HEK293 (cell line): ENCODE measurements around the gene BCL2L1.

Source experiments
- CTCF ChIA-PET: fragments of 350-600 bp; formaldehyde crosslinking; extraction: SDS; loops from one replicate; lab custom pipeline; 2021; ENCODE audit warnings: antibody characterized with exemption; lab: Yijun Ruan, JAX
- POLR2A ChIA-PET: fragments of 300-600 bp; formaldehyde crosslinking; extraction: SDS; loops from one replicate; lab custom pipeline; 2020; ENCODE audit warnings: antibody characterized with exemption, inconsistent platforms; lab: Yijun Ruan, JAX
- H3K27ac ChIP-seq: fragments of 200-500 bp; sonication (Bioruptor generic); 2 replicates; pipeline ENCODE4 v1.5.1; 2014; ENCODE audit warnings: low read depth, low read length, control low read depth, inconsistent platforms; ENCODE audit errors: extremely low read depth
- H3K36me3 ChIP-seq, 2 experiments: fragments of 200-500 bp in 1 of 2; sonication (Bioruptor generic) in 1 of 2; 1 replicate in 1 of 2; 2 replicates in 1 of 2; pipeline ENCODE4 v1.5.1; 2014 to 2017; ENCODE audit warnings: inconsistent platforms in 2 of 2, low read length in 2 of 2; ENCODE audit not compliant: control insufficient read depth in 2 of 2, insufficient read depth in 1 of 2
- H3K4me1 ChIP-seq: fragments of 200-500 bp; sonication (Bioruptor generic); 2 replicates; pipeline ENCODE4 v1.5.1; 2014; ENCODE audit warnings: mild to moderate bottlenecking, low read length, inconsistent platforms; ENCODE audit not compliant: control insufficient read depth, insufficient read depth
- H3K4me3 ChIP-seq: 2 replicates; pipeline ENCODE4 v1.5.1; 2011; ENCODE audit warnings: low read depth, mild to moderate bottlenecking, control low read depth, low read length, moderate library complexity
- H3K9me3 ChIP-seq: fragments of 200-500 bp; sonication (Bioruptor generic); 2 replicates; pipeline ENCODE4 v1.5.1; 2014; ENCODE audit warnings: low read depth, low read length, inconsistent platforms; ENCODE audit not compliant: control insufficient read depth, insufficient read depth
- CTCF ChIP-seq: fragments of 450-650 bp; formaldehyde crosslinking; IDR thresholded peaks from 2 replicates; pipeline ENCODE4 v1.5.1; 2016; ENCODE audit warnings: missing biosample characterization, missing genetic modification characterization
- GLI2 ChIP-seq: fragments of 450-650 bp; formaldehyde crosslinking; IDR thresholded peaks from 2 replicates; pipeline ENCODE4; 2017; ENCODE audit warnings: missing biosample characterization, missing genetic modification characterization, low read depth, borderline replicate concordance
- GLIS1 ChIP-seq: fragments of 450-650 bp; formaldehyde crosslinking; IDR thresholded peaks from 2 replicates; pipeline ENCODE4 v1.5.1; 2016; ENCODE audit warnings: missing biosample characterization, missing genetic modification characterization
- GLIS2 ChIP-seq: fragments of 450-650 bp; formaldehyde crosslinking; IDR thresholded peaks from 2 replicates; pipeline ENCODE4 v1.5.1; 2016; ENCODE audit warnings: missing biosample characterization, missing genetic modification characterization
- KLF10 ChIP-seq: fragments of 450-650 bp; IDR thresholded peaks from 2 replicates; pipeline ENCODE4 v1.5.1; 2018; ENCODE audit warnings: missing biosample characterization, mild to moderate bottlenecking, missing genetic modification characterization
- MZF1 ChIP-seq: fragments of 450-650 bp; formaldehyde crosslinking; IDR thresholded peaks from 2 replicates; pipeline ENCODE4 v1.5.1; 2017; ENCODE audit warnings: missing biosample characterization, missing genetic modification characterization, borderline replicate concordance
- PRDM2 ChIP-seq: fragments of 450-650 bp; formaldehyde crosslinking; IDR thresholded peaks from 2 replicates; pipeline ENCODE4 v1.5.1; 2016; ENCODE audit warnings: missing biosample characterization, missing genetic modification characterization, borderline replicate concordance
- PRDM6 ChIP-seq: fragments of 450-650 bp; formaldehyde crosslinking; IDR thresholded peaks from 2 replicates; pipeline ENCODE4 v1.5.1; 2017; ENCODE audit warnings: missing biosample characterization, missing genetic modification characterization
- SCRT1 ChIP-seq: fragments of 450-650 bp; formaldehyde crosslinking; IDR thresholded peaks from 2 replicates; pipeline ENCODE4 v1.5.1; 2016; ENCODE audit warnings: missing biosample characterization, missing genetic modification characterization, borderline replicate concordance
- ZBTB26 ChIP-seq: fragments of 450-650 bp; formaldehyde crosslinking; optimal IDR thresholded peaks from 2 replicates; pipeline ENCODE3; 2016; ENCODE audit warnings: missing biosample characterization, mild to moderate bottlenecking, missing genetic modification characterization
- ZBTB44 ChIP-seq: fragments of 450-650 bp; IDR thresholded peaks from 2 replicates; pipeline ENCODE4 v1.5.1; 2018; ENCODE audit warnings: missing biosample characterization, mild to moderate bottlenecking, missing genetic modification characterization
- ZBTB7A ChIP-seq: fragments of 450-650 bp; formaldehyde crosslinking; IDR thresholded peaks from 2 replicates; pipeline ENCODE4 v1.5.1; 2016; ENCODE audit warnings: low read depth, missing biosample characterization, missing genetic modification characterization
- ZFHX2 ChIP-seq: fragments of 450-650 bp; formaldehyde crosslinking; conservative IDR thresholded peaks from 2 replicates; pipeline ENCODE4 v1.5.1; 2016; ENCODE audit warnings: missing biosample characterization, missing genetic modification characterization
- ZNF24 ChIP-seq: fragments of 450-650 bp; formaldehyde crosslinking; IDR thresholded peaks from 2 replicates; pipeline ENCODE4 v1.5.1; 2016; ENCODE audit warnings: missing biosample characterization, missing genetic modification characterization
- ZNF274 ChIP-seq, 2 experiments: fragments of 200-500 bp in 1 of 2; fragments of 450-650 bp in 1 of 2; sonication (Bioruptor generic) in 1 of 2; formaldehyde crosslinking in 1 of 2; IDR thresholded peaks; 2 replicates each; pipeline versions ENCODE4 v1.5.1 to v1.6.1; 2014 to 2016; ENCODE audit warnings: borderline replicate concordance in 1 of 2, inconsistent platforms in 1 of 2, low read length in 1 of 2, missing biosample characterization in 1 of 2, missing genetic modification characterization in 1 of 2
- ZNF311 ChIP-seq: fragments of 450-650 bp; formaldehyde crosslinking; IDR thresholded peaks from 2 replicates; pipeline ENCODE4 v1.5.1; 2017; ENCODE audit warnings: missing biosample characterization, missing genetic modification characterization, borderline replicate concordance
- ZNF362 ChIP-seq: fragments of 450-650 bp; formaldehyde crosslinking; IDR thresholded peaks from 2 replicates; pipeline ENCODE4 v1.5.1; 2016; ENCODE audit warnings: missing biosample characterization, missing genetic modification characterization
- ZNF510 ChIP-seq: fragments of 450-650 bp; formaldehyde crosslinking; IDR thresholded peaks from 2 replicates; pipeline ENCODE4 v1.5.1; 2018; ENCODE audit warnings: mild to moderate bottlenecking, missing genetic modification characterization, missing biosample characterization; ENCODE audit not compliant: insufficient replicate concordance
- ZNF560 ChIP-seq: fragments of 450-650 bp; formaldehyde crosslinking; IDR thresholded peaks from 2 replicates; pipeline ENCODE4 v1.5.1; 2017; ENCODE audit warnings: missing biosample characterization, missing genetic modification characterization, borderline replicate concordance
- ZNF561 ChIP-seq: fragments of 450-650 bp; IDR thresholded peaks from 2 replicates; pipeline ENCODE4 v1.5.1; 2018; ENCODE audit warnings: missing biosample characterization, missing genetic modification characterization, borderline replicate concordance
- ZNF600 ChIP-seq: fragments of 450-650 bp; formaldehyde crosslinking; IDR thresholded peaks from 2 replicates; pipeline ENCODE4 v1.5.1; 2016; ENCODE audit warnings: missing biosample characterization, missing genetic modification characterization
- ZNF610 ChIP-seq: fragments of 450-650 bp; formaldehyde crosslinking; IDR thresholded peaks from 2 replicates; pipeline ENCODE4 v1.5.1; 2016; ENCODE audit warnings: missing biosample characterization, missing genetic modification characterization, borderline replicate concordance

The BCL2L1 gene

GRCh38 chr20:31691646-31692275 lies 30.9 kb downstream of the BCL2L1 start:
- ChIA-PET POLR2A (interaction anchor here (1.1 to 1.3 kb wide), 4 partner anchors 13 to 31 kb away, joined by 3 to 5 read pairs (median 4); partner anchors contain the start of gene BCL2L1), CTCF (interaction anchor here (0.8 to 2.0 kb wide), 4 partner anchors 12 to 32 kb away, joined by 3 to 9 read pairs (median 6); no protein-coding TSS in a partner anchor)
- no peak overlapping the region for H3K4me3 ChIP-seq
- no peaks in the 10 kb centered on the region for H3K9me3 ChIP-seq
- no peaks in the 10 kb centered on the region; a peak in 1 of 3 replicates for H3K36me3 ChIP-seq
- peaks cover 17% of the 10 kb centered on the region for H3K4me1 ChIP-seq
- peak overlapping the region; percentile 59 for H3K27ac ChIP-seq
- TF ChIP-seq ZNF274 (IDR thresholded peaks at IDR 0.05; ENCODE audit: low read length) (no peak), ZNF274 (tag by site-specific recombination; IDR thresholded peaks at IDR 0.05; ENCODE audit: borderline replicate concordance) (no peak), MZF1 (tag by site-specific recombination) (no peak), ZBTB44 (tag by site-specific recombination) (0 out of 2 replicates have a peak, but pooled peaks have one; percentile 4), ZNF362 (tag by site-specific recombination) (no peak), ZNF24 (tag by site-specific recombination) (no peak), KLF10 (tag by site-specific recombination) (0 out of 2 replicates have a peak, but pooled peaks have one; percentile 27), PRDM6 (tag by site-specific recombination) (peak; percentile 75), ZNF610 (no peak), ZBTB26 (no peak), ZNF561 (tag by site-specific recombination) (no peak), ZNF311 (no peak), PRDM2 (no peak), ZBTB7A (tag by site-specific recombination) (no peak), GLIS2 (tag by site-specific recombination) (no peak), CTCF (tag by site-specific recombination) (no peak), ZNF510 (tag by site-specific recombination) (no peak), SCRT1 (tag by site-specific recombination) (no peak), ZFHX2 (tag by site-specific recombination) (peak; percentile 69), GLI2 (tag by site-specific recombination) (no peak), GLIS1 (tag by site-specific recombination) (no peak), ZNF600 (tag by site-specific recombination) (no peak), ZNF560 (tag by site-specific recombination) (no peak)
